ENCODE measurements around the gene PEX26. TPM values are rescaled to one million over a fixed set of nuclear protein-coding genes. Genes with fewer than 3 reads are reported as not detected.

Gene PEX26
- total RNA-seq, 2 experiments from 2014 or later: 38.9 to 46.8 TPM

Other genes starting within 250 kb of the PEX26 start
- gene MICAL3, start 53.4 kb upstream of the PEX26 start, total RNA-seq: 10 to 100 TPM; 38.8 to 41.7 TPM
- gene TUBA8, start 32.8 kb downstream of the PEX26 start, total RNA-seq: 1 to 10 TPM in 1 of 2 experiments, under 1 TPM in 1; 0.42 to 1.7 TPM
- 100 to 1,000 TPM in 1 of 2 experiments, 10 to 100 TPM in 1; 72.3 to 121 TPM for gene USP18, start 72.2 kb downstream of the PEX26 start, total RNA-seq